B cell (primary cell): ENCODE results near the gene PLCZ1. TPM values are rescaled to one million over a fixed set of nuclear protein-coding genes. Genes with fewer than 3 reads are reported as not detected.
"Not testable (repeated sequence)": the region's sequence is repeated elsewhere in the genome, so short reads cannot be mapped to it uniquely, and the experiment has no call there.

Experiments
- ATAC-seq: fragments of 200-7000 bp; cut with Tn5 transposase; one replicate; pipeline ENCODE4 v1.10.0; 2021; ENCODE audit warnings: low read depth, mild to moderate bottlenecking, moderate number of reproducible peaks, moderate library complexity
- CTCF ChIA-PET: fragments of 350-600 bp; sonication (Branson Sonifier 250); formaldehyde crosslinking; loops from one replicate; lab custom pipeline; 2021; ENCODE audit warnings: antibody characterized with exemption, inconsistent platforms; lab: Charles Lee
- POLR2A ChIA-PET: fragments of 350-600 bp; sonication (Branson Sonifier 250); formaldehyde crosslinking; loops from one replicate; lab custom pipeline; 2021; ENCODE audit warnings: antibody characterized with exemption; lab: Charles Lee
- DNase-seq: peaks from one replicate; pipeline ENCODE4 v3.0.0; 2013
- H2AFZ ChIP-seq: 2 replicates; pipeline ENCODE4 v1.6.1; 2012; ENCODE audit warnings: mild to moderate bottlenecking, low read depth, low read length; ENCODE audit not compliant: insufficient read depth, poor library complexity, severe bottlenecking
- H3K27ac ChIP-seq, 2 donors: 1 replicate in 1 of 2; 2 replicates in 1 of 2; pipeline ENCODE4 v1.5.1; 2012 to 2013; ENCODE audit warnings: low read length in 2 of 2, mild to moderate bottlenecking in 2 of 2, moderate library complexity in 1 of 2
- H3K27me3 ChIP-seq, 4 experiments: fragments of 200-600 bp in 1 of 4; sonication (generic) in 1 of 4; replicated peaks in 1 of 4; 1 replicate in 2 of 4; 2 replicates in 2 of 4; pipeline versions ENCODE4 v1.6.1 to v1.7.0; 2013 to 2016; ENCODE audit warnings: low read length in 3 of 4, mild to moderate bottlenecking in 2 of 4, mixed read lengths in 1 of 4, moderate library complexity in 1 of 4; ENCODE audit not compliant: insufficient read depth in 4 of 4, control insufficient read depth in 3 of 4; ENCODE audit errors: control extremely low read depth in 1 of 4
- H3K36me3 ChIP-seq, 2 experiments: replicated peaks in 1 of 2; 1 replicate in 1 of 2; 2 replicates in 1 of 2; pipeline versions ENCODE4 v1.6.1 to v1.7.1; 2013; ENCODE audit warnings: low read length in 1 of 2; ENCODE audit not compliant: insufficient read depth in 2 of 2, control insufficient read depth in 1 of 2; ENCODE audit errors: control extremely low read depth in 1 of 2, extremely low read depth in 1 of 2
- H3K4me1 ChIP-seq, 2 donors: fragments of 200-600 bp in 1 of 2; sonication (generic) in 1 of 2; 1 replicate in 1 of 2; 2 replicates in 1 of 2; pipeline versions ENCODE4 v1.5.1 to v1.6.1; 2013 to 2017; ENCODE audit warnings: low read length in 2 of 2; ENCODE audit not compliant: control insufficient read depth in 2 of 2, insufficient read depth in 2 of 2
- H3K4me2 ChIP-seq: replicated peaks from 2 replicates; pipeline ENCODE3; 2012; ENCODE audit warnings: mild to moderate bottlenecking, low read depth, low read length; ENCODE audit not compliant: poor library complexity, severe bottlenecking
- H3K4me3 ChIP-seq, 5 experiments: fragments of 200-600 bp in 1 of 5; sonication (generic) in 1 of 5; 1 replicate in 3 of 5; 2 replicates in 2 of 5; pipeline versions ENCODE4 v1.5.1 to v1.7.0; 2011 to 2016; ENCODE audit warnings: low read length in 4 of 5, mild to moderate bottlenecking in 4 of 5, low read depth in 2 of 5, control low read depth in 1 of 5, moderate library complexity in 1 of 5; ENCODE audit not compliant: insufficient read depth in 1 of 5; ENCODE audit errors: control extremely low read depth in 1 of 5, extremely low read depth in 1 of 5
- H3K79me2 ChIP-seq: fragments of 200-600 bp; sonication (generic); one replicate; pipeline ENCODE4 v1.6.0; 2016; ENCODE audit warnings: low read length; ENCODE audit not compliant: control insufficient read depth, insufficient read depth
- H3K9ac ChIP-seq: fragments of 200-600 bp; sonication (generic); 2 replicates; pipeline ENCODE4 v1.6.1; 2017; ENCODE audit warnings: mild to moderate bottlenecking, low read length, moderate library complexity
- H3K9me3 ChIP-seq, 3 donors: one replicate each; pipeline versions ENCODE4 v1.6.1 to v1.7.1; 2013; ENCODE audit warnings: low read length in 2 of 3; ENCODE audit not compliant: control insufficient read depth in 2 of 3, insufficient read depth in 1 of 3; ENCODE audit errors: control extremely low read depth in 1 of 3
- H4K20me1 ChIP-seq: 2 replicates; pipeline ENCODE4 v1.6.0; 2012; ENCODE audit warnings: mild to moderate bottlenecking, low read length; ENCODE audit not compliant: insufficient read depth, control insufficient read depth, poor library complexity, severe bottlenecking
- H3K27ac Mint-ChIP-seq: one replicate; pipeline ENCODE4 v1.8.0; 2021; ENCODE audit warnings: mixed read lengths
- H3K27me3 Mint-ChIP-seq: one replicate; pipeline ENCODE4 v1.8.0; 2021; ENCODE audit warnings: mixed read lengths
- H3K4me1 Mint-ChIP-seq: one replicate; pipeline ENCODE4 v1.8.0; 2021; ENCODE audit warnings: mixed read lengths
- H3K4me3 Mint-ChIP-seq: one replicate; pipeline ENCODE4 v1.8.0; 2021; ENCODE audit warnings: mixed read lengths
- H3K9me3 Mint-ChIP-seq: one replicate; pipeline ENCODE4 v1.8.0; 2022; ENCODE audit warnings: mixed read lengths; ENCODE audit not compliant: insufficient read depth
- EZH2 ChIP-seq: IDR thresholded peaks from 2 replicates; pipeline ENCODE4 v1.6.1; 2012; ENCODE audit warnings: borderline replicate concordance, low read depth, mild to moderate bottlenecking, moderate library complexity, low read length; ENCODE audit not compliant: insufficient read depth, poor library complexity, severe bottlenecking
- WGBS: methylation state at CpG from one replicate; pipeline ENCODE4 v1.1.5; 2013; ENCODE audit warnings: missing lambda C conversion rate; ENCODE audit not compliant: insufficient coverage; 5-methylcytosine and 5-hydroxymethylcytosine counted together
- intact Hi-C: fragments of 100-400 bp; cut with micrococcal nuclease; formaldehyde crosslinking; loops from one replicate; pipeline ENCODE4 v1.10.0; 2022
- polyA plus RNA-seq: library from polyadenylated mRNA; depleted of rRNA; stranded (reverse); fragments of >200 nt; gene quantifications from 2 replicates; pipeline ENCODE4 v1.2.3, GENCODE V29; 2012
- total RNA-seq, 2 donors: library from RNA; stranded (reverse); fragments of 120-200 nt in 1 of 2; gene quantifications; 1 replicate in 1 of 2; 2 replicates in 1 of 2; pipeline versions ENCODE4 v1.2.3 to v1.2.4, GENCODE V29; 2013 to 2022
- TF ChIP-seq, protein P1 (sequence below): fragments of 200-600 bp; IDR thresholded peaks from one replicate; pipeline ENCODE4 v1.8.0; 2022; ENCODE audit warnings: antibody characterized with exemption, mild to moderate bottlenecking

Gene PLCZ1
- total and polyA plus RNA-seq, 2 donors (not counting 1 experiment from before 2014, with no cell fraction given): not detected

DNA sequence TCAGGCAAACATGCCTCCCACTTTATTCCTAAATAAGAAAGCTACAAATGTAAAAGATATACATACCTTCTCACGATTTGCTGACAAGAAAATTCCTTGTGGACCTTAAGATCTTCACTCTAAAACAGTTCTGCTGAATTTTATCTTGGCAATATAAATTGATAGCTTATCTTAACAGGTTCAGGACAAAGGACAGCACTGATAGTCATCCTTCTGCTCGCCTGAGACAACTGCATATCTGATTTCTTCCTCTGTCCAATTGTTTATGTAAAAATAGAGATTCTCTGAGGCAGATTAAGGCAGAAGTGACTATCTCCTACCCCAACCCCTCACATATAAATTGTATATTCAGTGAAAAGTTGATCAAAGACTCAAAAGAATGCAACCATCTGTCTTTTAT lies 45.0 kb upstream of the PLCZ1 start:
- Histone ChIP-seq H3K4me3 (no peak overlapping the region), H4K20me1 (no peaks in the 10 kb centered on the region), H3K27me3 (no peaks in the 10 kb centered on the region), H3K9ac (no peak overlapping the region), H3K4me1 (no peaks in the 10 kb centered on the region), H2AFZ (no peak overlapping the region), H3K36me3 (no peaks in the 10 kb centered on the region), H3K27ac (no peak overlapping the region), H3K79me2 (no peaks in the 10 kb centered on the region), H3K4me2 (no peak overlapping the region), H3K9me3 (peaks cover 0 to 3% (median 0%) of the 10 kb centered on the region in 3 donors)
- TF ChIP-seq EZH2: no peak
- TF ChIP-seq, protein P1, sequence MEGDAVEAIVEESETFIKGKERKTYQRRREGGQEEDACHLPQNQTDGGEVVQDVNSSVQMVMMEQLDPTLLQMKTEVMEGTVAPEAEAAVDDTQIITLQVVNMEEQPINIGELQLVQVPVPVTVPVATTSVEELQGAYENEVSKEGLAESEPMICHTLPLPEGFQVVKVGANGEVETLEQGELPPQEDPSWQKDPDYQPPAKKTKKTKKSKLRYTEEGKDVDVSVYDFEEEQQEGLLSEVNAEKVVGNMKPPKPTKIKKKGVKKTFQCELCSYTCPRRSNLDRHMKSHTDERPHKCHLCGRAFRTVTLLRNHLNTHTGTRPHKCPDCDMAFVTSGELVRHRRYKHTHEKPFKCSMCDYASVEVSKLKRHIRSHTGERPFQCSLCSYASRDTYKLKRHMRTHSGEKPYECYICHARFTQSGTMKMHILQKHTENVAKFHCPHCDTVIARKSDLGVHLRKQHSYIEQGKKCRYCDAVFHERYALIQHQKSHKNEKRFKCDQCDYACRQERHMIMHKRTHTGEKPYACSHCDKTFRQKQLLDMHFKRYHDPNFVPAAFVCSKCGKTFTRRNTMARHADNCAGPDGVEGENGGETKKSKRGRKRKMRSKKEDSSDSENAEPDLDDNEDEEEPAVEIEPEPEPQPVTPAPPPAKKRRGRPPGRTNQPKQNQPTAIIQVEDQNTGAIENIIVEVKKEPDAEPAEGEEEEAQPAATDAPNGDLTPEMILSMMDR: no peak
- H3K27me3 Mint-ChIP-seq: no peaks in the 10 kb centered on the region
- H3K27ac Mint-ChIP-seq: no peak overlapping the region
- POLR2A ChIA-PET: no interaction called here
- intact Hi-C loops: no loop called here
- ATAC-seq: no peak
- DNase-seq: no peak
- CTCF ChIA-PET: no interaction called here
- H3K9me3 Mint-ChIP-seq: peaks cover 9% of the 10 kb centered on the region
- H3K4me1 Mint-ChIP-seq: no peaks in the 10 kb centered on the region
- H3K4me3 Mint-ChIP-seq: no peak overlapping the region
- WGBS: no CpG with 5 or more reads among the region's 2 CpGs

DNA sequence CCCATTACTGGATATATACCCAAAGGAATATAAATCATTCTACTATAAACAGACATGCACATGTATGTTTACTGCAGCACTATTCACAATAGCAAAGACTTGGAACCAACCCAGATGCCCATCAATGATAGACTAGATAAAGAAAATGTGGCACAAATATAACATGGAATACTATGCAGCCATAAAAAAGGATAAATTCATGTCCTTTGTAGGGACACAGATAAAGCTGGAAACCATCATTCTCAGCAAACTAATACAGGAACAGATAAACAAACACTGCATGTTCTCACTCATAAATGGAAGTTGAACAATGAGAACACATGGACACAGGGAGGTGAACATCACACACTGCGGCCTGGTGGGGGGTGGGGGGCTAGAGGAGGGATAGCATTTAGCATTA lies 28.7 kb upstream of the PLCZ1 start:
- H3K9me3 Mint-ChIP-seq, H3K27me3 ChIP-seq, H2AFZ ChIP-seq, H3K4me2 ChIP-seq, CTCF ChIA-PET, H3K27ac Mint-ChIP-seq, H3K27ac ChIP-seq, H3K4me1 Mint-ChIP-seq, H3K36me3 ChIP-seq, H3K79me2 ChIP-seq, intact Hi-C loops, H3K9me3 ChIP-seq, H3K4me3 ChIP-seq, H3K4me1 ChIP-seq, H3K27me3 Mint-ChIP-seq, ATAC-seq, H3K9ac ChIP-seq, DNase-seq, H3K4me3 Mint-ChIP-seq, POLR2A ChIA-PET, H4K20me1 ChIP-seq: not testable (repeated sequence)
- no CpG with 5 or more reads among the region's 1 CpG for WGBS
